Pulmonary artery endothelial cell (primary cell): ENCODE data around the gene NHLRC3. TPM values are rescaled to one million over a fixed set of nuclear protein-coding genes. Genes with fewer than 3 reads are reported as not detected.
"Not testable (repeated sequence)": the region's sequence is repeated elsewhere in the genome, so short reads cannot be mapped to it uniquely, and the experiment has no call there.

Experiments
- DNase-seq: peaks from one replicate; pipeline ENCODE4 v3.0.0-alpha.2; 2011; ENCODE audit warnings: low read depth, low spot score
- total RNA-seq: library from RNA; depleted of rRNA; stranded (reverse); fragments of >200 nt; gene quantifications from 2 replicates; pipeline ENCODE4 v1.2.3, GENCODE V29; 2014

NHLRC3 gene, protein sequence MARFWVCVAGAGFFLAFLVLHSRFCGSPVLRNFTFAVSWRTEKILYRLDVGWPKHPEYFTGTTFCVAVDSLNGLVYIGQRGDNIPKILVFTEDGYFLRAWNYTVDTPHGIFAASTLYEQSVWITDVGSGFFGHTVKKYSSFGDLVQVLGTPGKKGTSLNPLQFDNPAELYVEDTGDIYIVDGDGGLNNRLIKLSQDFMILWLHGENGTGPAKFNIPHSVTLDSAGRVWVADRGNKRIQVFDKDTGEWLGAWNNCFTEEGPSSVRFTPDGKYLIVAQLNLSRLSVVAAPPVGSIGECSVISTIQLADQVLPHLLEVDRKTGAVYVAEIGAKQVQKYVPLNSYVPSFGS
- total RNA-seq: 8.4 and 11.0 TPM in 2 replicates

- peak; percentile 59 for DNase-seq
These were observed at the start of gene NHLRC3, which contains the start of gene PROSER1 for GRCh38 chr13:39037880-39038568. TSS of gene NHLRC3 (plus strand) at chr13:39038456. CDS start at chr13:39038640, 184 bp downstream. TSS of gene PROSER1 (minus strand) at chr13:39038089. CDS start at chr13:39037242, 847 bp downstream.

GRCh38 chr13:38990693-38991092 lies 47.6 kb upstream of the NHLRC3 start, which contains the start of gene STOML3:
TSS of gene STOML3 (minus strand) at chr13:38990831. CDS start at chr13:38990721, 110 bp downstream.
- DNase-seq: no peak

DNA sequence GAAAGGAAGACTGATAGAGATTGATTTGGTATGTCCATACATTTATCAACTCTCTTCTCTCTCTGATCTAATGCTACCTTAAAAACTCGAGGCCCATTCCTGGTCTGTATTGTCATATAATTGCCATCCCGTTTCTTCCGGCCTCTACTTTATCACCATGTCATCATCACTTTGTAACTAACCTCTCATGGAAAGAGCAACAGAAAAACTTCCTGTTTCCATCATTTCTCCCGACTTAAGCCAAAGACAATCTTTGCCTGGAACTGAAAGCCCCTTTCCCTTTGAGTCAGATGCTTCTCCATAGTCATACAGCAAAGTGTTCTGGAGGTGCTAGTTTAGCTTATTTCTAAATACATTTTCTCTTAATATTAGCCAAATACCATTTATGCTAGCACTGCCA lies 44.9 kb upstream of the NHLRC3 start:
- no peak for DNase-seq

GRCh38 chr13:38998739-38999138 lies 39.5 kb upstream of the NHLRC3 start:
- DNase-seq: no peak

DNA sequence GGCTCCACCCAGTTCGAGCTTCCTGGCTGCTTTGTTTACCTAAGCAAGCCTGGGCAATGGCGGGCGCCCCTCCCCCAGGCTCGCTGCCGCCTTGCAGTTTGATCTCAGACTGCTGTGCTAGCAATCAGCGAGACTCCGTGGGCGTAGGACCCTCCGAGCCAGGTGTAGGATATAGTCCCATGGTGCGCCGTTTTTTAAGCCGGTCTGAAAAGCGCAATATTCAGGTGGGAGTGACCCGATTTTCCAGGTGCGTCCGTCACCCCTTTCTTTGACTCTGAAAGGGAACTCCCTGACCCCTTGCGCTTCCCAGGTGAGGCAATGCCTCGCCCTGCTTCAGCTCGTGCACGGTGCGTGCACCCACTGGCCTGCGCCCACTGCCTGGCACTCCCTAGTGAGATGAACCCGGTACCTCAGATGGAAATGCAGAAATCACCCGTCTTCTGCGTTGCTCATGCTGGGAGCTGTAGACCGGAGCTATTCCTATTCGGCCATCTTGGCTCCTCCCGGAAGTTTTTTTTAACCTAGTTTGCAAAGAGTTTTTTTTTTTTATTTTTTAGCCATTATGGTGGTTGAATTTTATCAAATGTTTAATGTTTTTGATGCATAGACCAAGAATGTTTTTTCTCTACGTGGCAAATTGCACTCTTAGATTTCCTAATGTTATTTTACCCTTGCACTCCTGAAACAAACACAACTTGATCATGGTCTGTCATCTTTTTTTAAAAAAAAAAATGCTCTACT lies 31.7 kb upstream of the NHLRC3 start:
- DNase-seq: not testable (repeated sequence)

- DNase-seq: no peak
These were observed 25.6 kb upstream of the NHLRC3 start for GRCh38 chr13:39012608-39013007.

DNA sequence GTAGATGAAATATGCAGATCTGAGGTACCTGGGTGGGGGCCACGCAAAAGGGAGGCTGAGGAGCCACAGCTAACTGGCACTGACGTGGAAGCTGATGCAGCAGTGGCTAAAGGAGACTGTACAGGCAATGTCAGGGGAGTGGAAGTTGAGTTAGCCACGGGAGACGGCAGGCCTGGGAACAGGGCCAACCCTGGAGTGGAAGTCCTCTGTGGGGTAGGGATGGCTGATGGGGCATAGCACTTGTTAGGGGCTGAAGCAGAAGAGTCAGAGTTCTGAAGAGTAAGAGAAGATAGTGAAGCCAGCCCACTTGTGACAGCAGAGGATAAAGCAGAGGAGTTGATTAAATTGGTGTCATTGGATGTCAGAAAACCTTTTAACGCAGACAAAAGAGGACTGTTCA lies 24.8 kb upstream of the NHLRC3 start:
- no peak for DNase-seq

- no peak for DNase-seq
These were observed 22.2 kb upstream of the NHLRC3 start for GRCh38 chr13:39016087-39016486.

- DNase-seq: no peak
These were observed 21.5 kb upstream of the NHLRC3 start for GRCh38 chr13:39016787-39017186.

- no peak for DNase-seq
These were observed 17.3 kb upstream of the NHLRC3 start for GRCh38 chr13:39020853-39021462.

DNA sequence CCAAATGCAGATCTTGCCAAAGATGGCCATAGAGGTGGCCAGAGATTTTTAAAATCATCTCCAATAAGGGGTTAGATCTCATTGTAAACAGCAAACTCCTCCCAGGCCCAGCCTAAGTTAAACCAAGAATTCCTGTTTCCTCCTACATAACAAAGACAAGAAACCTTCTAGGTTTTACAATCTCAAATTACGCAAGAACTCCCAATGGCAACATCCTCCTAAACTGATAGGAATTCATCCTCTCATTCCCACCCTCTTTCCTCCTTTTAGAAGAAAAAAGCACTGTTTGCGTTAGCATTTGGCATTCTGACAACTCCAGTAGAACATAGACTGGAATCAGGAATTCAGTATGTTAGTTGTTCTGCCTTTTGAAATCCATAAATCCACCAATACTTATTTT lies 14.9 kb upstream of the NHLRC3 start:
- DNase-seq: no peak

- DNase-seq: no peak
These were observed 14.5 kb upstream of the NHLRC3 start for GRCh38 chr13:39023761-39024160.

DNA sequence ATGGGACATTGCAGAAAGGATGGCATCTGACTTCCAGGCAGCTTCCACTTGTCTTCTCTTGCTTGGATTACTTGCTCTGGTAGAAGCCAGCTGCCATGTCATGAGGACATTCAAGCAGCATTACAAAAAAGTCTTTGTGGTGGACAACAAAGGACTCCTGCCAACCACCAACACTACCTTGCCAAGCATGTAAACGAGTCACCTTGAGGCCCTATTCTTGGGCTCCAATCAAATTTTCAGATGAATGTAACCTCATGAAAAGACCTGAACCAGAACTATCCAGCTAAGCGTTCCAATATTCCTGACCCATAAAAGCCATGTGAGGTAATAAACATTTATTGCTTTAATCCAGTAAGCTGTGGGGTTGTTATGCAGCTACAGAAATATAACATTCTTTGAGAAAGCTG lies 12.8 kb upstream of the NHLRC3 start:
- DNase-seq: no peak

DNA sequence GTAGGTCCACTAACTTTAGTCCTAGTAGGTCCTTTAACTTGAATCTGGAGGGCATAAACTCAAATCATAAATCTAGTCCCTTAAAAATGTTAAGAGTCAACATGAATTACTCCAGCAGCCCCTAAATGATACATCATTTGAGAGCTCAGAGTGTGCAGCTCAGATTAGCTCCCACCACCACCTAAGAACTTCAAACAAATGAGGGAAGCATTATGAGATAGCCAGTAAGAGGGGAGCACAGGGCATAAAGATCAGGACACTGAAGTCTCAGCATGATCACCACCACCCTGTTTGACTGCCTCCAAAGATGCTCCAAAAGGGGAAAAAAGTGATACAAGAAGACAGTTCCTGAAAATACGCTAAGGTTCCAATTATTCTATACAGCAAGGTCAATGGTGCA lies 6.1 kb upstream of the NHLRC3 start:
- no peak for DNase-seq

DNA sequence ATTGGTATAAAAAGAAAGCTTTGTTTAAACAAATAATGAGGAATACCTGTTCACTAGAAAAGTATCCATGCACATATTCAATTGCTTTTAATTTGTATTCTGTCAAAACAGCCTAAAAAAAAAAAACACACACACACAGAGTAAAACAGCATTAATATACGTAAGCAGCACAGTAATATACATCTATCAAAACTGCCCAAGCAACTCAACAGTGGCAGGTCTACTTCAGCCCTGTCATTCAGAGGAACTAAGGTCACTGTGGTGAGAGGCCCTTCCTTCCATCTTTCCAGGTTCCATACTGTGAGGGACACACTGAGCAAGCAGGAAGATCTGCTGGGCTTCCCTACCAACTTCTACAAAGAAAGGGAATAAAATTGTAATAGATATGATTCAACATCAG lies 4.2 kb upstream of the NHLRC3 start:
- no peak for DNase-seq

DNA sequence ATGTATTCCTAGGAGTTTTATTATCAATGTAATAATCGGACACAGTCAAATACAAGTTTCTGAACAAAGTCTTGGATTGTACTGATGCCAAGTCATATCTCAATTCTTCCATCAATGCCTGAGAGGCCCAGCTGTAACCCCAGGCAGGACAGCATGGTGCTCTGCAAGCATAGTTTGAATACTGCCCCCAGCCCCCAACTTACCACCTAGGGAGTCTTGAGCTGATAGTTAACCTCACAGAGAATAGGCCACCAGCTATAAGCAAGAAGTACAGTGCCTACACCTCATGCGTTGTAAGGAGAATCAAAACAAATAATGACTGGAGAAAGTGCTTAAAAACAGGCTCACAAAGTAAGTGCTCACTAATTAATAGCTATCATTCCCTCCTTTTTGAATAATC lies 3.1 kb upstream of the NHLRC3 start:
- no peak for DNase-seq

GRCh38 chr13:39035799-39036198 lies 2.5 kb upstream of the NHLRC3 start:
- no peak for DNase-seq

- DNase-seq: no peak
These were observed 2.0 kb upstream of the NHLRC3 start for GRCh38 chr13:39036212-39036611.

- DNase-seq: no peak
These were observed 811 bp upstream of the NHLRC3 start for GRCh38 chr13:39037410-39037879.

GRCh38 chr13:39038569-39039030 lies 344 bp downstream of the NHLRC3 start:
- no peak for DNase-seq

DNA sequence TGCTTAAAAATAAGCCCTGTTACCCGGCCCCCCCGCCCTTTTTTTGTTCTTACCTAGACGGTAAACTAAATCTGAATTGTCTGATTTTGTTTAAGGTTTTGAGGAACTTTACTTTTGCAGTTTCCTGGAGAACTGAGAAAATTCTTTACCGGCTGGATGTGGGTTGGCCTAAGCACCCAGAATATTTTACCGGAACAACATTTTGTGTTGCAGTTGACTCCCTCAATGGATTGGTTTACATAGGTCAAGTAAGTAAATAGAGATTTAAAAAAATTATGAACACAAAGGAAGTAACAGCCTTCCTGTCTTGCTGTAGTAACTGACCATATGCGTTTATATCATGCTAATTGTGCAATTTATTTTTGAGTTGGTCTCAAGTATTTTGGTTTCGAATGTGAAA lies 785 bp downstream of the NHLRC3 start:
- no peak for DNase-seq
